AG04449 (cell line): ENCODE data around the gene HEXA.

Experiments
- CTCF ChIA-PET: fragments of 350-600 bp; formaldehyde crosslinking; extraction: SDS; loops from one replicate; lab custom pipeline; 2021; ENCODE audit warnings: antibody characterized with exemption; lab: Yijun Ruan, JAX
- POLR2A ChIA-PET: fragments of 400-600, 350-600 bp; formaldehyde crosslinking; extraction: SDS; loops from one replicate; lab custom pipeline; 2020; ENCODE audit warnings: antibody characterized with exemption, inconsistent platforms; lab: Yijun Ruan, JAX
- DNase-seq: peaks from one replicate; pipeline ENCODE4 v3.0.0-alpha.2; 2010; ENCODE audit warnings: low read depth, low spot score
- H3K4me3 ChIP-seq: 2 replicates; pipeline ENCODE4 v1.5.1; 2011; ENCODE audit warnings: low read depth, mild to moderate bottlenecking, control low read depth, low read length
- CTCF ChIP-seq: IDR thresholded peaks from one replicate; pipeline ENCODE4 v1.5.1; 2011; ENCODE audit warnings: mild to moderate bottlenecking, moderate library complexity, low read length, control low read depth, inconsistent platforms; ENCODE audit not compliant: insufficient read depth; ENCODE audit errors: missing control alignments

The HEXA gene

GRCh38 chr15:72302955-72303354, 72.9 kb downstream of the HEXA start:
- CTCF ChIA-PET: interaction anchor here (4.4 kb wide), 1 partner anchor 10 kb away, joined by 34 read pairs; no protein-coding TSS in a partner anchor
- H3K4me3 ChIP-seq: no peak overlapping the region

More at GRCh38 chr15:72302955-72303354, 72.9 kb downstream of the HEXA start:
- no peak for DNase-seq
- POLR2A ChIA-PET: no interaction called here
- TF ChIP-seq CTCF: no peak
